Colonic mucosa (tissue), 4 donors: ENCODE measurements around the gene FHOD1. TPM values are rescaled to one million over a fixed set of nuclear protein-coding genes. Genes with fewer than 3 reads are reported as not detected.

Source experiments
- DNase-seq: peaks from one replicate; pipeline ENCODE4 v3.0.0-alpha.2; 2020
- H3K27ac ChIP-seq: fragments of 200-600 bp; one replicate; pipeline ENCODE4 v1.8.0; 2021
- H3K27me3 ChIP-seq: fragments of 200-600 bp; one replicate; pipeline ENCODE4 v1.8.0; 2021
- H3K36me3 ChIP-seq: fragments of 200-600 bp; one replicate; pipeline ENCODE4 v1.8.0; 2021
- H3K4me1 ChIP-seq: fragments of 200-600 bp; one replicate; pipeline ENCODE4 v1.8.0; 2021; ENCODE audit warnings: mild to moderate bottlenecking
- H3K4me3 ChIP-seq: fragments of 200-600 bp; one replicate; pipeline ENCODE4 v1.8.0; 2021
- H3K9ac ChIP-seq, 2 donors: one replicate each; pipeline ENCODE4 v1.7.0; 2013; ENCODE audit warnings: control low read depth in 2 of 2, low read depth in 2 of 2, low read length in 2 of 2
- H3K9me3 ChIP-seq: fragments of 200-600 bp; one replicate; pipeline ENCODE4 v1.8.0; 2021
- CTCF ChIP-seq: fragments of 200-600 bp; IDR thresholded peaks from one replicate; pipeline ENCODE4 v1.8.0; 2022; ENCODE audit warnings: antibody characterized with exemption, mild to moderate bottlenecking
- intact Hi-C: fragments of 100-400 bp; cut with DNase I; formaldehyde crosslinking; loops from one replicate; pipeline ENCODE4 v1.14.1; 2022
- total RNA-seq, 2 donors: library from RNA; stranded (reverse); fragmentation: NEBNext Ultra II Directional in 1 of 2; extraction: Animal tissue kit (Norgen Biotek cat#: 25700) in 1 of 2; gene quantifications; one replicate each; pipeline ENCODE4 v1.2.1, GENCODE V29; 2021
- donor health status: healthy.
- donor health status: DM: no; HTN: no; CAD: no.
- donor health status: DM: no; HTN: no; CAD: no.

Gene FHOD1
- total RNA-seq = 10 to 100 TPM; 21.6 to 47.2 TPM

- H3K9me3 ChIP-seq = no peaks in the 10 kb centered on the region
- peak; percentile 99 for DNase-seq
- peak within 1 kb of the TSS; percentile 91 to 93 for H3K9ac ChIP-seq
- no peaks in the 10 kb centered on the region for H3K27me3 ChIP-seq
- intact Hi-C loops = no loop called here
- no peaks in the 10 kb centered on the region for H3K36me3 ChIP-seq
- H3K27ac ChIP-seq = peak within 1 kb of the TSS; percentile 77
- peak within 1 kb of the TSS; percentile 59 for H3K4me3 ChIP-seq
- no peak for TF ChIP-seq CTCF
- peaks cover 11% of the 10 kb centered on the region for H3K4me1 ChIP-seq
These were observed at the start of gene FHOD1 for GRCh38 chr16:67247192-67248072. Gene FHOD1 (minus strand): TSS chr16:67247481. CDS start chr16:67247410, 71 bp downstream.

GRCh38 chr16:67296420-67296819 lies 49.1 kb upstream of the FHOD1 start:
- no peak for TF ChIP-seq CTCF
- Histone ChIP-seq H3K36me3 (no peaks in the 10 kb centered on the region), H3K4me3 (no peak overlapping the region), H3K9ac (no peak overlapping the region), H3K27me3 (no peaks in the 10 kb centered on the region), H3K4me1 (no peaks in the 10 kb centered on the region), H3K27ac (no peak overlapping the region), H3K9me3 (no peaks in the 10 kb centered on the region)
- intact Hi-C loops = no loop called here
- DNase-seq = no peak

GRCh38 chr16:67294938-67295361 lies 47.7 kb upstream of the FHOD1 start:
- intact Hi-C loops = no loop called here
- no peak for DNase-seq
- TF ChIP-seq CTCF = no peak
- Histone ChIP-seq H3K9ac (no peak overlapping the region), H3K27me3 (no peaks in the 10 kb centered on the region), H3K4me1 (no peaks in the 10 kb centered on the region), H3K27ac (no peak overlapping the region), H3K4me3 (no peak overlapping the region), H3K36me3 (no peaks in the 10 kb centered on the region), H3K9me3 (no peaks in the 10 kb centered on the region)

DNA sequence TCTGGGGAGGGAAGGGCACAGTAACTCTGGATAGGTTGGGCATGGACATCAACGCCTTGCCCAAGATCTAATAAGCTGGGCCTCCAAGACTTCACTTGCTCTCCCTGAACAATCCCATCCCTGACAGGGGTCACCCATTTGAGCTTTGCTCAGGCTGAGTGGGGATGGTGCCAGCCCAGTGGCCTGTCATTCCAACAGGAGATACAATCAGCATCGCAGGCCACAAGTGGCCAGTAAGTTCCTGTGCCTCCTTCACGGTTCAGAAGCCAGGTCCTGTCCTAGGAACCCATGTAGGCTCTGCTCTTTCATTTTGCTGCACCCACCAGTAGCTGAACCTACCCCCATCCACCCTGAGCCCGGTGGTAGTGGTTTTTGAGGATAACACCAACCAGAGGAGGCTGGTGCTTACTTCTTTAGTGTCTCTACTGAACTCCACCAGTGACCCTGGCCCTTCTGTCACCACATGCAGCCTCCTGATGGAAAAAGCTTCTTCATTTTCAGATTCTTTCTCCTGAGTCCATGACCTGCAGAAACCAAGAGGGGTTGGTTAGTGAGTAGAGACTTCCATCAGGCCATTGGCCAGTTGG lies 47.0 kb upstream of the FHOD1 start:
- no peak overlapping the region for H3K4me3 ChIP-seq
- H3K27ac ChIP-seq = no peak overlapping the region
- H3K9ac ChIP-seq = no peak overlapping the region
- no peak for TF ChIP-seq CTCF
- no peak for DNase-seq
- H3K27me3 ChIP-seq = no peaks in the 10 kb centered on the region
- no peaks in the 10 kb centered on the region for H3K36me3 ChIP-seq
- intact Hi-C loops = no loop called here
- no peaks in the 10 kb centered on the region for H3K4me1 ChIP-seq
- no peaks in the 10 kb centered on the region for H3K9me3 ChIP-seq

DNA sequence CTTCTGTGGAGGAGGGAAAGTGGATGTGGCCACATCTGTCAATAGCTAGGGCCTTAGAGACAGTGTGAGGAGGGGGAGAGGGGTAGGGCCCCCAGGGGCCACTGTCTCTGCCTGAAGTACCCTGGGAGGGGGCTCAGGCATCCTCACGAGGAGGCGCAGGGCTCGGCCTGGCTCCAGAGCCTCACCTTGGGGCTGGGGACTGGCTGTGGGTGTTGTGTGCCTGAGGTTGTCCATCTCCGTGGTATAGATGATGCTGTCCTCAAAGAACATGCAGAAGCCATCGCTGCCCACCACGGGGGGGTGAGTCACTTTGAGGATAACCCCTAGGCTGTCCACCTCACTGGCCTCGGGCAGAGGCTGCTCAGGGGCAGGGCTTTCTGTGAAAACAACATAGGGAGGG lies 44.2 kb upstream of the FHOD1 start:
- no peak for TF ChIP-seq CTCF
- no peaks in the 10 kb centered on the region for H3K4me1 ChIP-seq
- H3K9ac ChIP-seq = no peak overlapping the region
- H3K27ac ChIP-seq = no peak overlapping the region
- no peaks in the 10 kb centered on the region for H3K36me3 ChIP-seq
- no peaks in the 10 kb centered on the region for H3K9me3 ChIP-seq
- no peaks in the 10 kb centered on the region for H3K27me3 ChIP-seq
- no peak for DNase-seq
- intact Hi-C loops = no loop called here
- no peak overlapping the region for H3K4me3 ChIP-seq
